ENCODE data around the gene CLCN2. TPM values are rescaled to one million over a fixed set of nuclear protein-coding genes. Genes with fewer than 3 reads are reported as not detected.

The CLCN2 gene
- total and polyA plus RNA-seq, 2 experiments from 2014 or later: 11.9 to 12.3 TPM

- Histone ChIP-seq H3K4me3 (no peak overlapping the region), H3K27ac (no peak overlapping the region), H3K9me3 (ENCODE audit: low read depth) (no peaks in the 10 kb centered on the region), H3K27me3 (no peaks in the 10 kb centered on the region), H3K79me2 (peaks cover 15% of the 10 kb centered on the region), H4K20me1 (ENCODE audit: insufficient read depth, poor library complexity, severe bottlenecking) (peaks cover 29% of the 10 kb centered on the region), H3K9me2 (replicated peaks; ENCODE audit: insufficient read depth) (no peaks in the 10 kb centered on the region), H3K4me2 (no peak overlapping the region), H3K4me1 (ENCODE audit: insufficient read depth) (no peaks in the 10 kb centered on the region), H3K36me3 (replicated peaks; ENCODE audit: insufficient read depth, low read depth) (no peaks in the 10 kb centered on the region), H2AFZ (no peak overlapping the region)
- no peak for DNase-seq (ENCODE audit: low spot score)
- 50% methylated on average over 3 of the region's 3 CpGs for WGBS (ENCODE audit: low lambda C conversion rate, missing lambda C conversion rate)
- TF ChIP-seq EZH2 (IDR thresholded peaks at IDR 0.05; ENCODE audit: borderline replicate concordance) (no peak), EZH2phosphoT487 (IDR thresholded peaks at IDR 0.05; ENCODE audit: low read depth, severe bottlenecking, unreplicated experiment) (no peak), CTCF (IDR thresholded peaks at IDR 0.05; ENCODE audit: poor library complexity) (no peak)
Observed at GRCh38 chr3:184328516-184328915, 32.9 kb downstream of the CLCN2 start.

GRCh38 chr3:184327171-184327570 lies 34.2 kb downstream of the CLCN2 start:
- 96% methylated on average over 20 of the region's 21 CpGs for WGBS (ENCODE audit: low lambda C conversion rate, missing lambda C conversion rate)
- Histone ChIP-seq H3K4me1 (ENCODE audit: insufficient read depth) (no peaks in the 10 kb centered on the region), H3K9me3 (ENCODE audit: low read depth) (no peaks in the 10 kb centered on the region), H4K20me1 (ENCODE audit: insufficient read depth, poor library complexity, severe bottlenecking) (peaks cover 29% of the 10 kb centered on the region), H3K9me2 (replicated peaks; ENCODE audit: insufficient read depth) (no peaks in the 10 kb centered on the region), H3K27me3 (no peaks in the 10 kb centered on the region), H3K4me2 (no peak overlapping the region), H3K4me3 (no peak overlapping the region), H3K36me3 (replicated peaks; ENCODE audit: insufficient read depth, low read depth) (no peaks in the 10 kb centered on the region), H3K27ac (no peak overlapping the region), H2AFZ (no peak overlapping the region), H3K79me2 (peaks cover 21% of the 10 kb centered on the region)
- TF ChIP-seq EZH2phosphoT487 (IDR thresholded peaks at IDR 0.05; ENCODE audit: low read depth, severe bottlenecking, unreplicated experiment) (no peak), EZH2 (IDR thresholded peaks at IDR 0.05; ENCODE audit: borderline replicate concordance) (no peak), CTCF (IDR thresholded peaks at IDR 0.05; ENCODE audit: poor library complexity) (no peak)
- no peak for DNase-seq (ENCODE audit: low spot score)

GRCh38 chr3:184325715-184326369 lies 35.6 kb downstream of the CLCN2 start:
- H3K27ac ChIP-seq: no peak overlapping the region

More at GRCh38 chr3:184325715-184326369, 35.6 kb downstream of the CLCN2 start:
- no peak for DNase-seq (ENCODE audit: low spot score)
- peaks cover 28% of the 10 kb centered on the region for H3K79me2 ChIP-seq
- WGBS (ENCODE audit: low lambda C conversion rate, missing lambda C conversion rate): 96% methylated on average over 6 of the region's 6 CpGs
- no peaks in the 10 kb centered on the region for H3K4me1 ChIP-seq (ENCODE audit: insufficient read depth)
- H3K4me2 ChIP-seq: no peak overlapping the region
- H4K20me1 ChIP-seq (ENCODE audit: insufficient read depth, poor library complexity, severe bottlenecking): peaks cover 34% of the 10 kb centered on the region
- no peaks in the 10 kb centered on the region for H3K9me3 ChIP-seq (ENCODE audit: low read depth)
- no peak for TF ChIP-seq EZH2phosphoT487 (IDR thresholded peaks at IDR 0.05; ENCODE audit: low read depth, severe bottlenecking, unreplicated experiment)
- TF ChIP-seq CTCF (IDR thresholded peaks at IDR 0.05; ENCODE audit: poor library complexity): no peak
- TF ChIP-seq EZH2 (IDR thresholded peaks at IDR 0.05; ENCODE audit: borderline replicate concordance): no peak
- H2AFZ ChIP-seq: no peak overlapping the region
- H3K27me3 ChIP-seq: no peaks in the 10 kb centered on the region
- H3K9me2 ChIP-seq (replicated peaks; ENCODE audit: insufficient read depth): no peaks in the 10 kb centered on the region
- no peak overlapping the region for H3K4me3 ChIP-seq
- H3K36me3 ChIP-seq (replicated peaks; ENCODE audit: insufficient read depth, low read depth): no peaks in the 10 kb centered on the region
